ENCODE data around the gene CLCA2. TPM values are rescaled to one million over a fixed set of nuclear protein-coding genes. Genes with fewer than 3 reads are reported as not detected.

CLCA2 gene
- total and polyA plus RNA-seq, 7 donors, result 0.01 TPM; not detected in 6

DNA sequence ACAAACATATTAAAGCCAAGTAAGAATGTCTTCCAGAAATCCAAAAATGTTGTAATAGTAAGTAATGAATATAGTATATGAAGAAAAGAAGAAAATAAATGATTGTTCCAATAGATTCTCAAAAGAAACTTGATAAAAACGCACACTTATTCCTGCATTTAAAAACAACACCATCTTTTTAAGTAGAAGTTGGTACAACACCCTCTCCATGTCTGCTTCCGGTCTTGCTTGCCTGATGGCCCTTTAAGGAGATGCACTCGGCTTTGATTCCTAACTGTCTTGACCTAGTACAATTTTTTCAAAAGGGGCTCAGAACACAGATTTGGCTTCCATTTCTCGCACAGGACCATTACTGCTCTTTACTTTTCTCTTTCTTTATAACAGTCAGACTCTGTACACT lies 53.7 kb downstream of the CLCA2 start:
- TF ChIP-seq, protein P1, sequence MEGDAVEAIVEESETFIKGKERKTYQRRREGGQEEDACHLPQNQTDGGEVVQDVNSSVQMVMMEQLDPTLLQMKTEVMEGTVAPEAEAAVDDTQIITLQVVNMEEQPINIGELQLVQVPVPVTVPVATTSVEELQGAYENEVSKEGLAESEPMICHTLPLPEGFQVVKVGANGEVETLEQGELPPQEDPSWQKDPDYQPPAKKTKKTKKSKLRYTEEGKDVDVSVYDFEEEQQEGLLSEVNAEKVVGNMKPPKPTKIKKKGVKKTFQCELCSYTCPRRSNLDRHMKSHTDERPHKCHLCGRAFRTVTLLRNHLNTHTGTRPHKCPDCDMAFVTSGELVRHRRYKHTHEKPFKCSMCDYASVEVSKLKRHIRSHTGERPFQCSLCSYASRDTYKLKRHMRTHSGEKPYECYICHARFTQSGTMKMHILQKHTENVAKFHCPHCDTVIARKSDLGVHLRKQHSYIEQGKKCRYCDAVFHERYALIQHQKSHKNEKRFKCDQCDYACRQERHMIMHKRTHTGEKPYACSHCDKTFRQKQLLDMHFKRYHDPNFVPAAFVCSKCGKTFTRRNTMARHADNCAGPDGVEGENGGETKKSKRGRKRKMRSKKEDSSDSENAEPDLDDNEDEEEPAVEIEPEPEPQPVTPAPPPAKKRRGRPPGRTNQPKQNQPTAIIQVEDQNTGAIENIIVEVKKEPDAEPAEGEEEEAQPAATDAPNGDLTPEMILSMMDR (IDR thresholded peaks at IDR 0.05), result no peak
- Histone ChIP-seq H3K4me1 (no peaks in the 10 kb centered on the region), H3K36me3 (ENCODE audit: insufficient read depth in 1 of 2, low read depth in 1 of 2) (no peaks in the 10 kb centered on the region), H3K27me3 (ENCODE audit: insufficient read depth in 3 of 3, low read length in 2 of 3) (no peaks in the 10 kb centered on the region), H3K4me3 (no peak overlapping the region), H3K27ac (no peak overlapping the region), H3K9me3 (no peaks in the 10 kb centered on the region)
- no peak for ATAC-seq
- intact Hi-C loops (cut with DNase I), result loop anchor here (5.0 to 10.0 kb wide), 4 partner anchors 210 to 607 kb away; no protein-coding TSS in a partner anchor
- DNase-seq, result no peak
- 75 to 77% (median 76%) methylated on average over 4 of the region's 4 CpGs for WGBS, 3 donors

DNA sequence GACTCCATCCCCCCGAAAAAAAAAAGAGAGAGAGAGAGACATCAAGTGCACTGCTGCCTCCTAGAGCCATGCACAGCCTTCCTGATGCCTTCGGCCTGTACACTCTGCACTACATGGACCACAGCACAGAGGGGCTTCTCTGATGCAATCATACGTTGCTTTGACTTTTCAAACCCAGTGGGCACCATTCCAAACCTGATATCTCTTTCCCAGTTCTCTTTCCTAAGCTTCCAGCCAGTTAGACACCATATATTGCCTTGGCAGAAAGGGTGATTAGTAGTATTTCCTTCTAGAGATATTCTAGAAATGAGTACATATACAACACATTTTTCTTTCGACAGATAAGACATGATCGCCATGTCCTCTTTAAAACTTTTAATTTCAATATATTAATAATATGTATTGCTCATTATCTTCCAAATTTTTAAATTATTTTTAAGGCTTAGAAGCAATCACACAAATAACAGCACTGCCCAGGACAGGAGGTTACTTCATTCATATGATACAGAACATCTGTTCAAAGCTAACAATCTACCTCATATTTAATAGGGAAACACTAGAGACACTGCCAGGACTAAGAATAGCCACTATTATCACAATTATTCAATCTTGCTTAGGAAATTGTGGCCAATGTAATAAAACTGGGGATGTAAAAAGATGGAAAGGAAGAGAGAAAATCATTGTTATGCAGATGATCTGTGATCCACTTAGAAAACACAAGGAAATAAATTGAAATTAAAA lies 54.6 kb downstream of the CLCA2 start:
- 72 to 87% (median 85%) methylated on average over 5 of the region's 5 CpGs for WGBS, 3 donors
- H3K36me3 ChIP-seq (ENCODE audit: insufficient read depth in 1 of 2, low read depth in 1 of 2), result no peaks in the 10 kb centered on the region
- H3K27ac ChIP-seq, result no peak overlapping the region
- H3K27me3 ChIP-seq (ENCODE audit: insufficient read depth in 3 of 3, low read length in 2 of 3), result no peaks in the 10 kb centered on the region
- TF ChIP-seq, protein P1 (IDR thresholded peaks at IDR 0.05), result no peak
- DNase-seq, result no peak
- no peak overlapping the region for H3K4me3 ChIP-seq
- ATAC-seq, result no peak
- intact Hi-C loops (cut with DNase I), result loop anchor here (5.0 to 10.0 kb wide), 4 partner anchors 209 to 606 kb away; no protein-coding TSS in a partner anchor
- no peaks in the 10 kb centered on the region for H3K9me3 ChIP-seq
- H3K4me1 ChIP-seq, result no peaks in the 10 kb centered on the region

DNA sequence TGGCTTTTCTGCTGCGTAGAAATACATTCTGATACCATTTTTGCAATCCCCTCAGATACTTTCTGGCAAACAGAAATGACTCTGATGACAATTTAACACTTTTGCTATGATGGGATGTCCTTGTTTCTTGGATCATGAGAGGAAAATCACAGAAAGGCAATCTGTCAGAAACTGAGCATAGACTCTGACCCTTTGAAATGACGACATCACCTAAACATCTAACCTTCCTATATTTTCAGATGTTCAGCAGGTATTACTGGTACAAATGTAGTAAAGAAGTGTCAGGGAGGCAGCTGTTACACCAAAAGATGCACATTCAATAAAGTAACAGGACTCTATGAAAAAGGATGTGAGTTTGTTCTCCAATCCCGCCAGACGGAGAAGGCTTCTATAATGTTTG lies 58.0 kb downstream of the CLCA2 start:
- no peaks in the 10 kb centered on the region for H3K36me3 ChIP-seq (ENCODE audit: insufficient read depth in 1 of 2, low read depth in 1 of 2)
- H3K4me1 ChIP-seq, result no peaks in the 10 kb centered on the region
- ATAC-seq (no peak), DNase-seq (no peak)
- 89 to 91% (median 90%) methylated on average over 4 of the region's 4 CpGs for WGBS, 3 donors
- no peaks in the 10 kb centered on the region for H3K9me3 ChIP-seq
- H3K27me3 ChIP-seq (ENCODE audit: insufficient read depth in 3 of 3, low read length in 2 of 3), result no peaks in the 10 kb centered on the region
- H3K4me3 ChIP-seq, result no peak overlapping the region
- intact Hi-C loops (cut with DNase I), result no loop called here
- TF ChIP-seq, protein P1 (IDR thresholded peaks at IDR 0.05), result no peak
- no peak overlapping the region for H3K27ac ChIP-seq

DNA sequence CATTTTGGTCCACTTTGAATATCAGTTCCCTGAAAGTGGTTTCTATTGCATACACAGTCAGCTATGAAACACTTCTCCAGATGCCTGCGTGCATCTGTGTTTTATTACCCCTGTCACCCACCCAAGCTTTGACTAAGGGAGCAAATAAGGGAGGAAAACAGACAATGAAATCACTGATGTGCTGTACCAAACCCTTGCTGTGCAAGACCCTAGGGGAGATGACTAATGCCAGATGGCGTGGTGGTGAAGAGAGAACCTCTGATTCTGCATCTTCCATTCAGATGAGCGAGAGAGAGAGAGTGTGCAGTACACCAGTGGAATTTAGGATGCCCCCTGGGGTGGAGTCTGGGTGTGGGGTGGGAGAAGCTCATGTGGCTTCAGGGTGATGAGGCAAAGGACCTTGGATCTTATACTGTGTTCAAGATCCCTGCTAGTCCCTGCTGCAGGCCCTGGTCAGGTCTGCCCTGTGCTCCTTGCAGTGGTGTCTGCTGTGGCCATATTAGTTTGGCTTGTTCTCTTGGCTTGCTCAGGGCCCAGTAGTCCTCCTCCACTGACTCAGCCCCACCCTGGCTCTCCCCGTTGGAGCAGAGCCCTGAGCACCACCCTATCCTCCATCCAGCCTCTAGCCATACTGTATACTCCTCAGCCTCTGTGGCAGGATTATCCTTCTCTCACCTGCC lies 63.3 kb downstream of the CLCA2 start:
- no peaks in the 10 kb centered on the region for H3K36me3 ChIP-seq (ENCODE audit: insufficient read depth in 1 of 2, low read depth in 1 of 2)
- H3K27ac ChIP-seq, result peak overlapping the region; percentile 16
- DNase-seq, result peak; percentile 60 to 74
- intact Hi-C loops (cut with DNase I), result no loop called here
- 44 to 58% (median 44%) methylated on average over 4 of the region's 4 CpGs for WGBS, 3 donors
- no peaks in the 10 kb centered on the region for H3K27me3 ChIP-seq (ENCODE audit: insufficient read depth in 3 of 3, low read length in 2 of 3)
- H3K4me1 ChIP-seq, result no peaks in the 10 kb centered on the region
- H3K4me3 ChIP-seq, result no peak overlapping the region
- peak; percentile 36 to 88 (median 80) for ATAC-seq
- TF ChIP-seq, protein P1 (IDR thresholded peaks at IDR 0.05), result no peak
- no peaks in the 10 kb centered on the region for H3K9me3 ChIP-seq
